Measurements from ENCODE around the gene OTOP2.

Gene OTOP2, protein sequence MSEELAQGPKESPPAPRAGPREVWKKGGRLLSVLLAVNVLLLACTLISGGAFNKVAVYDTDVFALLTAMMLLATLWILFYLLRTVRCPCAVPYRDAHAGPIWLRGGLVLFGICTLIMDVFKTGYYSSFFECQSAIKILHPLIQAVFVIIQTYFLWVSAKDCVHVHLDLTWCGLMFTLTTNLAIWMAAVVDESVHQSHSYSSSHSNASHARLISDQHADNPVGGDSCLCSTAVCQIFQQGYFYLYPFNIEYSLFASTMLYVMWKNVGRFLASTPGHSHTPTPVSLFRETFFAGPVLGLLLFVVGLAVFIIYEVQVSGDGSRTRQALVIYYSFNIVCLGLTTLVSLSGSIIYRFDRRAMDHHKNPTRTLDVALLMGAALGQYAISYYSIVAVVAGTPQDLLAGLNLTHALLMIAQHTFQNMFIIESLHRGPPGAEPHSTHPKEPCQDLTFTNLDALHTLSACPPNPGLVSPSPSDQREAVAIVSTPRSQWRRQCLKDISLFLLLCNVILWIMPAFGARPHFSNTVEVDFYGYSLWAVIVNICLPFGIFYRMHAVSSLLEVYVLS

GRCh38 chr17:74924250-74924948, at the start of gene OTOP2:
OTOP2 (plus strand) TSS chr17:74924273; CDS start chr17:74924633, 360 bp downstream.
- no peak for DNase-seq

DNA sequence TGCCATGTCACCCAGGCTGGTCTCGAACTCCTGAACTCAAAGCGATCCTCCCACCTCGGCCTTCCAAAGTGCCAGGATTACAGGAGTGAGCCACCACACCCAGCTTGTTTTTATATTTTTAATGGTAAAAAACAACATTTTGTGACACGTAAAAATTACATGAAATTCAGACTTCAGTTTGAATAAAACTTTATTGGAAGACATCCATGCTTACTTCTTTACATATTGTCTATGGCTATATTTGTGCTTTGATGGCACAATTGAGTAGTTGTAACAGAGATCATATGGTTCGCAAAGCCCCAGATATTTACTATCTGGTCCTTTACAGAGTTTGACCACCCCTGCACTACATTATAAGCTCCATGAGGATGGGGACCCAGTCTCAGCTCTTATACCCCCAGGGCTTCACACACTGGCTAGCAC, 49.4 kb upstream of the OTOP2 start:
- no peak for DNase-seq

GRCh38 chr17:74875155-74875976, 48.7 kb upstream of the OTOP2 start:
- DNase-seq: no peak

- DNase-seq: no peak
Measured at GRCh38 chr17:74875977-74876593, 48.0 kb upstream of the OTOP2 start.

DNA sequence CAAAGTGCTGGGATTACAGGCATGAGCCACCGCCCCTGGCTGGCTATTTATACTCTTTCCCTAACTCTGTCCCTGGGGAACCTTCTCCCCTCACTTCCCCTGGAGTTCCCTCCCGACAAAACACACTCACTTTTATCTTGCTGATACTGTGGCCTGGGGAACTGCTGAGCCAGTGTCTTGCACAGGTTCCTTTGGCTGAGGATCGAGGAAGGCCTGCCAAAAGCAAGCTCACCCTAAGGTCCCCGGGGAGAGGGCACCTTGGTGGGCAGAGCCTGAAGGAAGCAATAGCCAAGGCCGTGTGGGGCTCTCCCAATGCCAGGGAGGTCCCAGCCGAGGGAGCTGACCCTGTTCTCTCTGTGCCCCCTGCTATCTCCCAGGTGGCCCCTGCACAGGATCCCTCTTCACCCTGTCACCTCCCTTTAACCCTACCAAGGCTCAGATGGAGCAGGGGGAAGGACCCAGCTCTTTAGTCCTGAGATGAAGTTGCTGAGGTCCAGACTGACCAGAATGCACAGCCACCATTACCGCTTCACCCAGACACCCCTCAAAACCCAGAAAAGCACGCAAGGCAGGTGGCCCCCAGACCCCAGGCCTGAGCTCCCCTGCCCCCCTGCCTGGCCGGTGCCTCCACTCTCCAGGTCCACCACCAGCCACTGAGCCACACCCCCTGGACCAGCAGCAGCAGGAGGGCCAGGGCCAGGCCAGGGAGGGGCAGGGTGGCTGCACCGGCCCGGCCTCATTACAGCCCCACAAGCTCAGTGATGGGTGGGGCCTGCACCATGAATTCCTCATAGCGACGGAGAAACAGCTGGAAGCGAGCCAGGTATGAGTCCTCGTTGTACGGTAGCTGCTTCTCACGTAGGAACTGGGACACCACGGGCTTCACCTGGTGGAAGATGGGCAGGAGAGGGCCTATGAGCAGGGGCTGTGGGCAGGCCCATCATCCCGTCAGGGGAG, 46.2 kb upstream of the OTOP2 start:
- DNase-seq: no peak

GRCh38 chr17:74878658-74879057, 45.4 kb upstream of the OTOP2 start:
- no peak for DNase-seq

GRCh38 chr17:74879308-74879707, 44.8 kb upstream of the OTOP2 start:
- DNase-seq: no peak

- no peak for DNase-seq
Measured at GRCh38 chr17:74881073-74881472, 43.0 kb upstream of the OTOP2 start.

GRCh38 chr17:74882517-74883240, 41.4 kb upstream of the OTOP2 start:
- no peak for DNase-seq

DNA sequence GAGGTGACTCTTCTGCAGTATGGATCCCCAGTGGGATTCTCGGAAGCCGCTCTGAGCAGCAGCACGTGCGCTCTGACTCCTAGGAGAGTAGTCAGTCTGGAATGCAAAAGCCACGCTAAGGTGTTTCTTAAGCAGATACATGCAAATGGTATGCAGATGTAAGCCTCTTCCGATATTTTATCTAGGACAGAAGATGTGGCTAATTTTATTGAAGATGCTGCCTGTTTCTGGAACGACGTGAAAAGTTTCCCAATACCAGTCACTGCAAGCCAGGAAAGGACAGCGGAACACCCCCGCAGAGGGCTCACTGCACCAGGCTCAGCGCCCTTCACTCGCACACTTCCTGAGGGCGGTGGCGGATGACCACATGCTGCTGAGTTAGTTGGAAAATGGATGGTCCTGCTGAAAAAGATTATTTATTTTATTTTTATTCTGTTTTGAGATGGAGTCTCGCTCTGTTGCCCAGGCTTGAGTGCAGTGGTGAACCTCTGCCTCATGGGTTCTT, 40.8 kb upstream of the OTOP2 start:
- DNase-seq: no peak

DNA sequence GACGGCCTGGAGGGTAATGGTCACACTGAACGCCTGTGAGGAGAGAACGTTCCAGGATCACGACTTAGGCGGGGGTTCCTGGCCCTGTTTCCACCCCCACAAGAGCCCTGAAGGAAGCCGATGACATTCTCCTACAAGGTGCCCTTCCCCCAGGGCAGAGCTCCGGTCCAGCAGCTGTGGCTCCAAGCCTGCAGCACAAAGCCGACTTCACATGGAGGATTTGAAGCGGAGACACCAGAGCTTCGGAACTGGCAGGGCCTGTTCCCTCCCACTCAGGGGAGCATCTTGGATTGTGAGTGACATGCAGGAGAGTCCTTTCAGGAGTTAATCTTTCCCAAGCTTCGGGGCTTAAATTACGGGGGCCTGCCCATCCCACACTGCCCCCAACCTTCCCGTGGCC, 35.6 kb upstream of the OTOP2 start:
- DNase-seq: no peak

GRCh38 chr17:74890554-74890953, 33.5 kb upstream of the OTOP2 start:
- no peak for DNase-seq

GRCh38 chr17:74892013-74892841, 31.8 kb upstream of the OTOP2 start:
- no peak for DNase-seq

DNA sequence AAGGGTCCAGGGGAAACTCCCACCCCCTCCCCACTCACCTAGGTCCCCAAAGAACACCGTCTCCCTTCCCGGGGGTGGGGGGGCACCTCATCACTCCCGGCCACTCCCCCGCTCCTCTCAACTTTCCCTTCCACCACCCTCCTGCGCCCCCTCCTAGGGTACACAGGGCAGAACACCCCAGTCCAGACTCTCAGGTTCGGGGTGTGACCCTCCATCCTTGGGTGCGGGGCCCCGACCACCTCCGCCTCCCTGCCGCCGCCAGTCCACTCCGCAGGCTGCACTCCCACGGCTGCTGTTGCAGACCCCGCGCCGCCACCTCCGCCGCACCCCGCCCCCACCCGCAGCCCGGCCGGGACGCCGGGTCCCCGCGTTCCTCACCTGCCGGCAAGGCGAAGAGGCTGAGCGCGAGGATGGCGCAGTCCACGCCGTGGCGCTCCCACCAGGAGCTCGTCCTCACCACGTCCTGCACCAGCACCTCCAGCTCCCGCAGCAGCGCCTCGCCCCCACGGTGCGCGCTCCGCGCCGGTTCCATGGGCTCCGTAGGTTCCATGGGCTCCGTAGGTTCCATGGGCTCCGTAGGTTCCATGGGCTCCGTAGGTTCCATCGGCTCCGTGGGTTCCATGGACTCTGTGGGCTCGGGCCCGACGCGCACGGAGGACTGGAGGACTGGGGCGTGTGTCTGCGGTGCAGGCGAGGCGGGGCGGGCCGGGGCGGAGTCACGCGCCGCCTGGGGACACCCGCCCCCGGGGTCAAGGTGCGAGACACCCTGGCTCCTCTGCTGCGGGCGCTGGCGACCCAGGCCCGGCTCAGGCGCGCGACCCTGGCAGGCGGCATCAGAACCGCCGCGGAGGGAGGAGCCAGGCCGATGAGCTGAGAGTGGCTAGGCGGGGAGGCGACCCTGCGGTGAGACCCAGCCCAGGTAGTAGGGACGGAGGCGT, 30.8 kb upstream of the OTOP2 start, which contains the start of gene FADS6:
FADS6 (minus strand) TSS at position 660 of the 938 bp plus-strand sequence; CDS start at position 622, 38 bp downstream.
- no peak for DNase-seq

DNA sequence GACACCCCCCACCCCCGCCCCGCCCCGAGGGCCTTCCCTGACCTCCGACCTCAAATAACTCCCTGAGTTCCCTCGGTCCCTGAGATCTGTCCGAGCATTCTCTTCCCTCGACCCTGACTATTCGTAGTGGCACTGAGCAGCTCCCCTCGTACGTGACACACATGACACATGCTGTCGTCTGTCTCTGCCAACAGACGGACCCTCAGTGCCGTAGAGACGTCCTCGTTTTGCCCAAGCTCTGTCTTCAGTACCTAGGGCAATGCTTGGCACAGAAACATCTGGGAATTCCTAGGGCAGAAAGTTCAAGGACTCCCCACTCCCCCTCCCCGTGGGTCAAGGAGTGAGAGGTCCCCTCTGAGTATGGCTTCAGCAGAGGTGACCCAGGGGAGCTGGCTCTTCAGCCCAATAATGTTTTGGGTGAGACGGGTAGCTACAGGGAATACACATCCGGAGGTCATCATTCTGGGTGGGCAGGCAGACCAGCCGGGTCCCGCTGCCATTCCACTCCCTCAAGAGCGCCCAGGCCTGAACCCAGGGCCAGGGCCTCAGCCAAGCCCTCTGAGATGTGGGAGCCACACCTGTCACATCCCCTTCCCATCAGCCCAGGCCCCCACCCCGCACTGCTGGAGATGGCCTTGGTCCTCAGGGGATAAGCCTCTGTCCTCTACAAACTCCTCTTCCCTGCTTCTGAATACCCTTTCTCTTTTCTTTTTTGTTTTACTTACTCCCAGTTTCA, 30.0 kb upstream of the OTOP2 start:
- no peak for DNase-seq

DNA sequence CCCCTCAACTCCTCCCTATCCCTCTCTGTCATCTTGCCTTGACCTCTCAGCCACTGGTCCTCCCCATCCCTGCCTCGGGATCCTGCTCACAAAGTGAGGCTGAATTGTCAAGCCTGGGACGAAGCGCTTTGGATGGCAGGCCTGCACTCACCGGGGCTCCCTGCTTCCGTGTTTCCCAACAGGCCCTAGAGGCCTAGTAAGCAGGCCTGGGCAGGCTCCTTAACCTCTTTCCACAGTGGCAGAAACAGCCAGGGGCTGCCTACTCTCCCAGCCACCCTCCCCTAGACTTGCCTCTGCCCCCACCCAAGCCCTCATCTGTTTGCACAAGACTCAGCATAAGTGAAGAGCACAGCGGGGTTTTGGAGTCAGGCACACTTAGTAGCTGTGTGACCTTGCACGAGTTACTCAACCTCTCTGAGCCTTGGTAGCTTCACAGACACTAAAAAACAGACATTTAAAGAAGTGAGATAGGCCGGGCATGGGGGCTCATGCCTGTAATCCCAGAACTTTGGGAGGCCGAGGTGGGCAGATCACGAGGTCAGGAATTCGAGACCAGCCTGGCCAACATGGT, 25.6 kb upstream of the OTOP2 start:
- DNase-seq: no peak

DNA sequence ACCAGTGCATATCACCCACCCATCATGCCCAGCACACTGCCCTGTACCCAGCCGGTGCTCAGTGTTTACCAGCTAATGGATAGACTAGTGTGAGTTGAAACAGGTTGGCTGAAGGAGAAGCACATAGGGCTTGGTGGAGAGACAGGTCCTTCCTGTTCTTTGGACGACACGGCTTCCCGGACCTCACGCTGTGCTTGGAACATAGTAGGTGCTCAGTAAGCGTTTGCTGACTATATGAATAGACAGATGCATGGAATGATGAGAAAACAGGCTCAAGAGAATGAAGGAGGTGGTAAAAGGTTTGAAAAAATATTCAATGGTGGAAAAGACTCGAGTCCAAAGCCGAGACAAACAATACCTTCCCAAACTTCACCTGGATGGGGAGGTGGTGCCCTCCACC, 23.9 kb upstream of the OTOP2 start:
- DNase-seq: no peak
